Progenitor cell of endocrine pancreas (in vitro differentiated cells): ENCODE results near the gene SIDT1. TPM values are rescaled to one million over a fixed set of nuclear protein-coding genes. Genes with fewer than 3 reads are reported as not detected.

Experiments
- DNase-seq: peaks from one replicate; pipeline ENCODE4 v3.0.0; 2021; ENCODE audit warnings: low spot score; ENCODE audit not compliant: unreplicated experiment
- H3K27ac Mint-ChIP-seq: 2 replicates; pipeline ENCODE4 v1.8.0; 2021; ENCODE audit warnings: mild to moderate bottlenecking, moderate library complexity, mixed read lengths
- H3K27me3 Mint-ChIP-seq: 2 replicates; pipeline ENCODE4 v1.8.0; 2021; ENCODE audit warnings: mixed read lengths
- H3K36me3 Mint-ChIP-seq: 2 replicates; pipeline ENCODE4 v1.8.0; 2022; ENCODE audit warnings: mixed read lengths; ENCODE audit not compliant: insufficient read depth
- H3K4me1 Mint-ChIP-seq: 2 replicates; pipeline ENCODE4 v1.8.0; 2021; ENCODE audit warnings: low read depth, mixed read lengths
- H3K4me3 Mint-ChIP-seq: 2 replicates; pipeline ENCODE4 v1.8.0; 2021; ENCODE audit warnings: low read depth, mild to moderate bottlenecking, moderate library complexity, mixed read lengths
- H3K9me3 Mint-ChIP-seq: 2 replicates; pipeline ENCODE4 v1.8.0; 2021; ENCODE audit warnings: low read depth, mixed read lengths
- CTCF ChIP-seq: fragments of 200-600 bp; sonication (generic); IDR thresholded peaks from one replicate; pipeline ENCODE4 v1.5.0; 2021; ENCODE audit warnings: antibody characterized with exemption, mild to moderate bottlenecking; ENCODE audit not compliant: unreplicated experiment
- total RNA-seq: library from RNA; stranded (reverse); gene quantifications from 2 replicates; pipeline ENCODE4 v1.2.1, GENCODE V29; 2021

Gene SIDT1
- total RNA-seq, 1 donor from 2014 or later = not detected

- H3K4me3 Mint-ChIP-seq = no peak overlapping the region
- H3K36me3 Mint-ChIP-seq = no peaks in the 10 kb centered on the region
- no peak for TF ChIP-seq CTCF
- no peak overlapping the region for H3K27ac Mint-ChIP-seq
- peaks cover 3% of the 10 kb centered on the region for H3K27me3 Mint-ChIP-seq
- H3K9me3 Mint-ChIP-seq = no peaks in the 10 kb centered on the region
- peaks cover 20% of the 10 kb centered on the region for H3K4me1 Mint-ChIP-seq
- DNase-seq = no peak
These were observed 26.7 kb downstream of the SIDT1 start for GRCh38 chr3:113559009-113559408.

- no peak for TF ChIP-seq CTCF
These were observed 27.9 kb downstream of the SIDT1 start for GRCh38 chr3:113560271-113560670.

GRCh38 chr3:113560831-113561623 is 28.7 kb downstream of the SIDT1 start:
- no peak for TF ChIP-seq CTCF
- H3K27ac Mint-ChIP-seq = no peak overlapping the region
- H3K4me1 Mint-ChIP-seq = peaks cover 12% of the 10 kb centered on the region
- H3K27me3 Mint-ChIP-seq = peaks cover 8% of the 10 kb centered on the region
- H3K36me3 Mint-ChIP-seq = no peaks in the 10 kb centered on the region
- DNase-seq = no peak
- no peaks in the 10 kb centered on the region for H3K9me3 Mint-ChIP-seq
- H3K4me3 Mint-ChIP-seq = no peak overlapping the region

More at GRCh38 chr3:113560271-113560670, 27.9 kb downstream of the SIDT1 start:
- H3K27me3 Mint-ChIP-seq = peaks cover 8% of the 10 kb centered on the region
- no peak overlapping the region for H3K4me3 Mint-ChIP-seq
- no peaks in the 10 kb centered on the region for H3K36me3 Mint-ChIP-seq
- DNase-seq = no peak
- H3K27ac Mint-ChIP-seq = no peak overlapping the region
- H3K9me3 Mint-ChIP-seq = no peaks in the 10 kb centered on the region
- H3K4me1 Mint-ChIP-seq = peaks cover 16% of the 10 kb centered on the region

GRCh38 chr3:113565555-113565954 is 33.2 kb downstream of the SIDT1 start:
- Mint-ChIP-seq H3K4me1 (no peaks in the 10 kb centered on the region), H3K27ac (no peak overlapping the region), H3K27me3 (peaks cover 13% of the 10 kb centered on the region), H3K9me3 (no peaks in the 10 kb centered on the region), H3K4me3 (no peak overlapping the region), H3K36me3 (no peaks in the 10 kb centered on the region)
- no peak for DNase-seq
- no peak for TF ChIP-seq CTCF

DNA sequence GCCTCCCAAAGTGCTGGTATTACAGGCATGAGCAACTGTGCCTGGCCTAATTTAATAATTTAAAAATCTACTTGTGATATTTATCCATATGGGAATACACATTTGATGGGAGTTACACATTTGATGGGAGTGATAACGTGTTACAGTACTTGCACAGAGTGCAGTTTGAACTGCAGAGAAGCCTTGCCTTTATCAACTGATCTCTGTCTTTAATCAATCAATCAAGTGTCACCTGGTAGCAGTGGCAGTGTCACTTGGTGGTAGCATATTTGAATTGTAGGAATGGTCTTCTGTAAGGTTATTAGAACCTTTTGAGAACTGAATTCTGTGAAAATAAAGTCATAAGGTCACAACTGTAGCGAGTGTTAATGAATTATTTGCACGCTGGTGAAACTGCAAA is 37.8 kb downstream of the SIDT1 start:
- Mint-ChIP-seq H3K27me3 (peaks cover 6% of the 10 kb centered on the region), H3K4me3 (no peak overlapping the region), H3K36me3 (no peaks in the 10 kb centered on the region), H3K27ac (no peak overlapping the region), H3K9me3 (no peaks in the 10 kb centered on the region), H3K4me1 (peaks cover 14% of the 10 kb centered on the region)
- DNase-seq = no peak
- no peak for TF ChIP-seq CTCF
